ENCODE results near the gene MYDGF.

MYDGF gene

DNA sequence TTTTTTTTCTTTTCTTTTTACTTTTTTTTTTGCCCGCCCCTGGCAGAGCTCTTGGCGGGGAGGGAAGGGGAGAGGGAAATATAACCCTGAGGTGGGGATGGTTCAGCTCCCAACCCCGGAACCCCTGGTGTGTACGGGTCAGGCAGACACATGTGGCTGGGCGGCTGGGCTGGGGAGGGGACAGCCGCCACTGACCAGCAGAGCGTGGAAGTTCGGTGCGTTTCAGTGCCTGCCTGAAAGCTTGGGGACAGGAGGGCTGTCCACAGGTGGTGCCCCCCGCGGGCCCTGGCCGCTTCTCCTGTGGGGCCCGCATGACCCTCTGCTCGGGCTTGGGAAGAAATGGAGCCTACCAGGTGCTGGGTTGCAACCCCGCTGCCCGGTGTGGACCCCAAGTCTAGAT, 5.2 kb upstream of the MYDGF start:
- no peak for DNase-seq (ENCODE audit: low spot score)

DNA sequence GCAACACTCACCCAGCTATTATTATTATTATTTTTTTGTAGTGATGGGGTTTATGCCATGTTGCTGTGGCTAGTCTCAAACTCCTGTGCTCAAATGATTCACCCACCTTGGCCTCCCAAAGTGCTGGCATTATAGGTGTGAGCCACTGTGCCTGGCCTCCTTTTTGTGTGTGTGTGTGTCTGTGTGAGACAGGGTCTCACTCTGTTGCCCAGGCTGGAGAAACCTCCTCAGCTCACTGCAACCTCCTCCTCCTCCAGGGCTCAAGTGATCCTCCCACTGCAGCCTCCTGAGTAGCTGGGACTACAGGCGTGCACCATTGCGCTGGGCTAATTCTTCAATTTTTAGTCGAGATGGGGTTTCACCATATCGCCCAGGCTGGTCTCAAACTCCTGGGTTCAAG, 3.6 kb upstream of the MYDGF start:
- no peak for DNase-seq (ENCODE audit: low spot score)

DNA sequence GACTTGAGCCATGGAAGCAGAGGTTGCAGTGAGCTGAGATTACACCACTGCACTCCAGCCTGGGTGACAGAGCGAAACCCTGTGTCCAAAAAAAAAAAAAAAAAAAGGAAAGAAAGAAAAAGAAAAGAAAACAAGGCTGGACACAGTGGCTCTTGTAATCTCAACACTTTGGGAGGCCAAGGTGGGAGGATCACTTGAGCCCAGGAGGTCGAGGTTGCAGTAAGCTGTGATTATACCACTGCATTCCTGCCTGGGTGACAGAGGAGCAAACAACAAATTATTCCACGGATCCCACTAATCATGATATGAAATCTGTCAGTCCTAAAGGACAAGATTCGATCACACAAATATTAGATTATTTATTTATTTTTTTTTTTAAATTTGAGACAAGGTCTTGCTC, 3.1 kb upstream of the MYDGF start:
- DNase-seq (ENCODE audit: low spot score): no peak

DNA sequence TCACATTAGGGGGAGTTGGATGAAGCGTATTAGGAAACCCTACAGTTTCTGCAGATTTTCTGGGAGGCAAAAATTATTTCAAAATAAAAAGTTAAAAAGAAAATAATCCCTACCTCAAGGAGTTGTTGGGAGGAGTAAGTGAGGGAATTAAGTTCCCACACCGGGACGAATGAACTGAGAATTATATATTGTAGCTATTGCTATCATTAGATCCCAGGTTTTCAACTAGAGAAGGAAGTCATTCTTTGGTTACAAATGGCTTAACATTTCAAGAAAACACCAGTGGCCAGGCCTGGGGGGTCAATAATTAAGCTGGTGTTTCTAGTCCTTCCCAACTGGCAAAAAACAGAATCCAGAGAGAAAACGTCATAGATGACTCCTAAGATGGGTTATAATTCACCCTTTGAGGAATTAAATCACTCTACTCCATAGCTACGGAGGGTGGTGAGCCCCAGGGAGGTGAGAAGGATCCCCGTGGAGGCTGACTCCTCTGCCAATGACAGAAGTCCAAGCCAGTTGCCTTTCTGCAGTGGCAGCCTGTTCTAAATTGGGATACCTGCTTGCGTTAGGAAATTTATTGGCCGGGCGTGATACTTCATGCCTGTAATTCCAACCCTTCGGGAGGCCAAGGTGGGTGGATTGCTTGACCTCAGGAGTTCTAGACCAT, 1.2 kb upstream of the MYDGF start:
- DNase-seq (ENCODE audit: low spot score): no peak

DNA sequence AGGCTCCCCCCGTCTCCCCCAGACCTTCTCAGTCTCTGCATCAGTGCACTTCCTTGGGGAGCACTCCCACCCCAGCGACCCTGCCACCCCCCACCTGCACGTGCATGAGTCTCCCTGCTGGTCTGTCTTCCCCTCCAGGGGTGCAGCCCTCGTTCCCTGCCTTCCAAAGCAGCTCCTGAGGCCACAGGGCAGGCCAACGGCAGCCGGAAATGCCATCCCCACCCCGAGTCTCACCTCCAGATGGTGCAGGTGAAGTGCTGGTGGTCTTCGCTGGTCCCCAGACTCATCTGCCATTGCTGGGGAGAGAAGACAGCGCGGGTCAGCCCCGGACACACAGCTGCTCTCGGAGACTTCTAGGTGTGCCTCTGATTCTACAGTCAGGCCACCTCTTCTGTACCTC, 5.5 kb downstream of the MYDGF start:
- no peak for DNase-seq (ENCODE audit: low spot score)

DNA sequence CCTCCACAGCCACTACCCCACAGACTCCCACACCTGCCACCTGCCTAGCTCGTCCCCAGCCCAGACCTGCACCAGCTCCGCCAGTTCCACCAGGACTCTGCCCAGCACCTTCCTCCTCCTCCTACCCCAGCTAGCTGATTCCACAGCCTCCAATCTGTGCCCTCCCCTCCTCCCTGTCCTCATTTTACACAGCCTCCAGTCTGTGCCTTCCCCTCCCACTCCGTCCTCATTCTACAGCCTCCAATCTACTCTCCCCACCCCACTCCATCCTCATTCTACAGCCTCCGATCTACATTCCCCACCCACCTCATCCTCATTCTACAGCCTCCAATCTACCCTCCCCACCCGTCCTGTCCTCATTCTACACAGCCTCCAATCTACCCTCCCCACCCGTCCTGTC, 7.3 kb downstream of the MYDGF start:
- no peak for DNase-seq (ENCODE audit: low spot score)

DNA sequence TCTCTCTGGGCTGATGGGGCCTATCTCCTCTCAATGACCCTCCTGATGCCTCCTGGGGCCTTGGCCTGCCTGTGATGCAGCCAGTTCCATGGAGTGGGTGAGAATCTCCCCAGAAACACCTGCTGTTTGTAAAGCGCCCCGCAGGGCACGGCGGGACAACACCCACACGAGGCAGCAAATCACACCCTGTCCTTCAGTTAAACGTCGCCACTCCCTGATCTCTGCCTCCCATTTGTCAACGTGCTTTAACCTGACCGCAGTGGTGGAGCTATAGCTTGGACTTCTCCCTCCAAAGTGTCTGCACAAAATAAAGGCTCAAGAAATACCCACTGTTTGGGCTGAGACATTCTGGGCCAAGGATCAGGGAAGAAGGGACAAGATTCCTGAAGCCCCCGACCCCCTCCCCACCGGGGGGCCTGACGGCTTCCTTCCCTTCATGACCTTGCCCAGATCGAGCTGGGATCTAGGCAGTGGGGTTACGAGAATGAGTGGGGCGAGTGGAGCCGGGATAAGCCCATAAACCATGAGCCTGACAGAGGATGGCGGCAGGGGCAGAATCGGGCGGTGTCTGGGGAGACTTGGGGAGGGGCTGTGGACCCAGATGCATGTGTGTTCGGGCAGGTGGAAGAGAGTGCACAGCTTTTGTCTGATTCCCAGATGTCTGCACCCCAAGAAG, 8.0 kb downstream of the MYDGF start:
- no peak for DNase-seq (ENCODE audit: low spot score)

DNA sequence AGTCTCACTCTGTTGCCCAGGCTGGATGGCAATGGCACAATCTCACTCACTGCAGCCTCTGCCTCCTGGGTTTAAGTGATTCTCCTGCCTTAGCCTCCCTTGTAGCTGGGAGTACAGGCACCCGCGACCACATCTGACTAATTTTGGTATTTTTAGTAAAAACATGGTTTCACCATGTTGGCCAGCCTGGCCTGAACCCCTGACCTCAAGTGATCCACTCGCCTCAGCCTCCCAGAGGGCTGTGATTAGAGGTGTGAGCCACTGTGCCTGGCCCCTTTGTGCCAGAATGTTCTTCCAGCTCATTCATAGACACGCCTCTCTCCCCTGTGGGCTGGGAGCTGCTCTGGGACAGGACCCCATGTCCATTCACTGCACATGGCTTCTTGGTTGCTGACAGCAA, 9.1 kb downstream of the MYDGF start:
- DNase-seq (ENCODE audit: low spot score): no peak

DNA sequence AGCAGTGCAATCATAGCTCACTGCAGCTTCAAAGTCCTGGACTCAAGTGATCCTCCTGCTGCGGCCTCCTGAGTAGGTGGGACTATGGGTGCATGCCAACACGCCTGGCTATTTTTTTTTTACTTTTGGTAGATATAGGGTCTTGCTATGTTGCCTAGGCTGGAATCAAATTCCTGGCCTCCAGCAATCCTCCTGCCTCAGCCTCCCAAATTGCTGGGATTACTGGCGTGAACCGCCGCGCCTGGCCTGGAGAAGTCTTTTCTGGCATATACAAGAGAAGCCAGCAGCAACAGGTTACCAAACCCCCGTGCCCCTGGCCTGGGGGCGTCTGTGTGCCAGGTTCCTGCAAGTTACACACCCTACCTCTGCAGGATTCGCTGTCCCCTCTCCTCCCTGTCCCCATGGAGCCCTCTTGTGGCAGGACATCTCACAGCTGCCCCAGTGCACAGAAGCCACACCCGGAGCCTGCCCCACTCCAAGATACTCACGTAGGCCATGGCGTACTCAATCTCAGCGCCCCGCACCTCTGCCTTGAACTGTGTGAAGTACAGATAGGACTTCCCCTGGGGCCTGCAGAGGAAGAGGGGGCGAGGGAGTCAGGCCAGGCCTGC, 9.9 kb downstream of the MYDGF start:
- no peak for DNase-seq (ENCODE audit: low spot score)

DNA sequence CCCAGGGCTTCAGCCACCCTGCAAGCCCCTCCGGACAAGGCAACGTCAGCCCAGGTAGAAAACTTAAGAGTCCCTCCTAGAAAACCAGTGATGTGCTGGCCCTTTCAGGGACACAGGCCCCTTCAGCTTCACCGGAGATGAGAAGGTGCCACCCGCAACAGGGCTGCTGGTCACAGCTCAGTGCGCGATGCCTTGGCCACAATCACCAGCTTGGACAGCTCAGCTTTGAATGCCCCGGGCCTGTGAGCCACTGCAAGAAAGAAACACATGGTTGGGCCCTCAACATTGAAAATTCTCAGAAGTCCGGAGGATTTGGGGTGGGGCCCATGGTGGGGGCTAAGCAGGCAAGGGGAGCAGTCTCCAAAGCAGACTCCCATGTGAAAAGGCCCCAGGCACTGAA, 12.3 kb downstream of the MYDGF start:
- no peak for DNase-seq (ENCODE audit: low spot score)

DNA sequence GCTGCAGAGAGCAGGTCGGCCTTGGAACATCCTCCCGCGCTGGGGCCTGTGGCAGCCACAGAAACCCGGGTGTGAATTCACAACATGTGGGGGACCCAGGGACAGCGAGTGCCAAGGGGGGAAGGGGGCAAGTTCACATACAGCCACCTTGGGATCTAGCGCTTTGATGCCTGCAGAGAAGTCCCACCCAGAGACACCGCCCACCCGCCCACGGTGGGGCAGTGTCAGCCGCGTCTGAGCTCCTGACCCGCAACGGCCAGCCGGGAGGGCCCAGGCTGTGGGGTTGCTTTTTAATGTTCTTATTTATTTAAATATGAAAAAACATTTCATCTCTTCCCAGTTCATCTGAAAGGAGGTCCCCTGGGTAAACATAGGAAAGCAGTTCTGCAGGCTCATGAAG, 12.9 kb downstream of the MYDGF start:
- no peak for DNase-seq (ENCODE audit: low spot score)

DNA sequence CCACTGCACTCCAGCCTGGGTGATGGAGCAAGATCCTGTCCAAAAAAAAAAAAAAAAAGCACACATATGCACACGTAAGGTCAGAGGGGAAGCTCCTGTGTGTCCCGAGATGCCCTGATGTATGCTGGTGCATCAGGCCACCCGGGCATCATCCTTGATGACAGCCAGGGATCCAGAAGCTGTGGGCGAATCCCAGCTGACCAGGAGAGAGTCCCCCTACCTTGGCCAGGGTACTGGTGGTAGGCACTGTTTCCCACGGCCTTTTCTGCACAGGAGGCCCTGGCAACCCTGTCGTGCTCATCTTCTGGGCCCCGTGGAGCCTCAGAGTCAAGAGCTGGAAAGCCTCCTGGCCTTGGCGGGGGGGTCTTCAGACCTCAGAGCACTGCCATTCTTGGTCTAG, 14.0 kb downstream of the MYDGF start:
- no peak for DNase-seq (ENCODE audit: low spot score)

DNA sequence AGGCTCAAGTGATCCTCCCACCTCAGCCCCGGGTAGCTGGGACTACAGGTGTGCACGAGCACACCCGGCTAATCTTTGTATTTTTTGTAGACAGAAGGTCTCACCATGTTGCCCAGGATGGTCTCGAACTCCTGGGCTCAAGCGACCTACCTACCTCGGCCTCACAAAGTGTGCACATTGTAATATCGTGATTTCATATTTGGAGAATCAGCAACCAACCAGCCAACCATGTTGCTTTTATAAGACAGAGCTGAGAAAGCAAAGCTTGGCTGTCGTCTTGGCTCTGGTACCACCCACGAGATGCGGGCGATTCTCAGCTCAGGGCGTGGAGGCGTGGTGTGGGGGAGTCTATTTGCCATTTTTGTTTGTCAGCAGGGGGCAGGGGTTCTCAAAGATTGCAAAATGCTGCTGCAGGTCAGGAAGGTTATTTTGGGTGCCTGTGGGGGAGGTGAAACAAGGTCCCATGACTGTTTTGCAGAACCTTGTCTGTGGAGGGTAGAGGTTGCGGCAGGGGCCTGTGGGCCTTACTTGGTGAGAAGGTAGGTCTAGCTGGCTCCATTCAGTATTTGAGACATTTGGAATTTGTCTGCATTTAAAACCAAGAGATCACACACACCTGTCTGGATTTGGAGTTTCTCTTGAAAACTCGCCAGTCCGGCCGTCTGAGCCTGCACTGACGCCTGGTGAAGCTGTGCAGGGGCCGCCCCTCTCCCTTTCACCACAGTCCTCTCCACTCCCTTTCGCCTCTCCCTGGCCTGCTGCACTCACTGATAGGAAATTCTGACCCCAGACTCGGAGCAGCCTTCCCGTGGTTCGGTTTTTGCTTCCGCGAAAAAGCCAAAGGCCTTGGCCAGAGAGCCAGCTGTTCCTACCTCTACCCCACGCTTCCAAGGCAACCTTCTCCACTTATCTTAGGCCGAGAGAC, 15.4 kb downstream of the MYDGF start:
- no peak for DNase-seq (ENCODE audit: low spot score)

DNA sequence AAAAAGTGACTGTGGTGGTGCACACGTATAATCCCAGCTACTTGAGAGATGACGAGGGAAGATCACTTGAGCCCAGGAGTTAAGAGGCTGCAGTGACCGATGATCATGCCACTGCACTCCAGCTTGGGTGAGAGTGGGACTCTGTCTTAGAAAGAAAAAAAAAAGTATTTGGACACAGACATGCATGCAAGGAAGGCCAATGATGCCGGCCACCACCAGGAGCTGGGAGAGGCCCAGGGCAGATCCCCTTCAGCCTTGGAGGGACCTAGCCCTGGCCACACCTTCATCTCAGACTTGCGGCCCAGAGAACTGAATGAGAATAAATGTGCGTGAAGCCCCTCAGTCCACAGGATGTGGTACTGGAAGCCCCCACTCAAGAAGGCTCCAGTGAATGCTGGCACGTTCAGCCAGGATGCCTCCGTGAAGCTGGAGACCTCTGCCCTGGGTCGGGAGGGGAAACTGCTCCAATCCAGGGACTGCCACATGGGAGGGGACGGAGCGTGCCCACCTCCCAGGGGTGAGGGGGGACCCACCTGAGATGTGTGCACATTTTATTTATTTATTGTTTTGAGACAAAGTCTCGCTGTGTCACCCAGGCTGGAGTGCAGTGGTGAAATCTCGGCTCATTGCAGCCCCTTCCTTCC, 16.2 kb downstream of the MYDGF start:
- DNase-seq (ENCODE audit: low spot score): no peak

DNA sequence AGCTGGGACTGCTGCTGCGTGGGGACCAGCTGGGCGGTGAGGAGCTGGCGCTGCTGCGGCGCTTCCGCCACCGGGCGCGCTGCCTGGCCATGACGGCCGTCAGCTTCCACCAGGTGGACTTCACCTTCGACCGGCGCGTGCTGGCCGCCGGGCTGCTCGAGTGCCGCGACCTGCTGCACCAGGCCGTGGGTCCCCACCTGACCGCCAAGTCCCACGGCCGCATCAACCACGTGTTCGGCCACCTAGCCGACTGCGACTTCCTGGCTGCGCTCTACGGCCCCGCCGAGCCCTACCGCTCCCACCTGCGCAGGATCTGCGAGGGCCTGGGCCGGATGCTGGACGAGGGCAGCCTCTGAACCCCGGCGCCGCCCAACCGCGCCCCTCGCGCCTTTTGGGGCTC, 18.1 kb downstream of the MYDGF start:
- DNase-seq (ENCODE audit: low spot score): no peak

DNA sequence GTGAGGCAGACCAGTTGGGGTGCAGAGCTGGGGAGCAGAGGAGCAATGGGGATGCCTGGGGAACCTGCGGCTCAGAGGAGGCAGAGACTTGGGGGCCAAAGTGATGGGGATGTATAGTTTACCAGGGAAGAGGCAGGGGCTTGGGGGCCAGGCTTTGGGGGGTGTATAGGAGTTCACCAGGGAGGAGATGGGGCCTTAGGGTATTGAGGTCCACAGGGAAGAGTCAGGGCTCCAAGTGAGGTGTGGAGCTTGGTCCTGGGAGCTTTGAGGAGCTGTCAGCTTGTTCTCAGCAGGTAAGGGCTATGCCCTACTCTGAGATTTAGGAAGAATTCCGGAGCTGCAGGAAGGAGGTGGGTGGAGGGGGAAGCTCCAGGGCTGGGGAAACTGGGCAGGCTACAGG, 20.0 kb downstream of the MYDGF start:
- DNase-seq (ENCODE audit: low spot score): no peak

DNA sequence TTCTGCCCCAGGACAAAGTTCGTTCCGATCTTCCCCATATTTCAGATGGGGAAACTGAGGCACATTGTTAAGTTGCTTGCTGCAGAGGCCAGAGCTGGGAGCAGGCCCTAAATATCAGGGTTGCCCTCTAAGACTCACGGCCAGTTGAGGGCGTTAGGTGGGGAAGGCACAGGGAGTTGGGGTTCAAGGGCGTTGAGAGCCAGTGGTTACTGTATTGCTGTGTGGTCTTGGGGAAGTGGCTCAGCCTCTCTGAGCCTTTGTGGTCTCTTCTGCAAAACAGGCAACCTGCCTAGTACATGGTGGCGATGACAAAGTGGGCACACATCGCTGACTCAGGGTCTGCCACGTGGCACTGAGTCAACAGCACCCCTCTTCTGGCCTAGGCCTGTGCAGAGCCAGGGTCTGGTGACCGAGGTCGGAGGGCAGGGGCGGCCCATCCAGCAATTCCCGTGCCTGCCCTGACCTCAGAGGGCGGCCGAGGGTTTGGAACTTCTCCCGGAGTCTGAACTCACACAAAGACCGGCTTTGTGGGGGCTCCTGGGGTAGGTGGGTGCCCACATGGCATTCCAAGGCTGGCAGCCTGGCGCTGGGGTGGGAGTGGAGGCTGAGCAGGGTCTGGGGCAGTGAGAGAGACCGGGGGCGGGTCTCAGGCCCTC, 20.6 kb downstream of the MYDGF start:
- DNase-seq (ENCODE audit: low spot score): no peak

DNA sequence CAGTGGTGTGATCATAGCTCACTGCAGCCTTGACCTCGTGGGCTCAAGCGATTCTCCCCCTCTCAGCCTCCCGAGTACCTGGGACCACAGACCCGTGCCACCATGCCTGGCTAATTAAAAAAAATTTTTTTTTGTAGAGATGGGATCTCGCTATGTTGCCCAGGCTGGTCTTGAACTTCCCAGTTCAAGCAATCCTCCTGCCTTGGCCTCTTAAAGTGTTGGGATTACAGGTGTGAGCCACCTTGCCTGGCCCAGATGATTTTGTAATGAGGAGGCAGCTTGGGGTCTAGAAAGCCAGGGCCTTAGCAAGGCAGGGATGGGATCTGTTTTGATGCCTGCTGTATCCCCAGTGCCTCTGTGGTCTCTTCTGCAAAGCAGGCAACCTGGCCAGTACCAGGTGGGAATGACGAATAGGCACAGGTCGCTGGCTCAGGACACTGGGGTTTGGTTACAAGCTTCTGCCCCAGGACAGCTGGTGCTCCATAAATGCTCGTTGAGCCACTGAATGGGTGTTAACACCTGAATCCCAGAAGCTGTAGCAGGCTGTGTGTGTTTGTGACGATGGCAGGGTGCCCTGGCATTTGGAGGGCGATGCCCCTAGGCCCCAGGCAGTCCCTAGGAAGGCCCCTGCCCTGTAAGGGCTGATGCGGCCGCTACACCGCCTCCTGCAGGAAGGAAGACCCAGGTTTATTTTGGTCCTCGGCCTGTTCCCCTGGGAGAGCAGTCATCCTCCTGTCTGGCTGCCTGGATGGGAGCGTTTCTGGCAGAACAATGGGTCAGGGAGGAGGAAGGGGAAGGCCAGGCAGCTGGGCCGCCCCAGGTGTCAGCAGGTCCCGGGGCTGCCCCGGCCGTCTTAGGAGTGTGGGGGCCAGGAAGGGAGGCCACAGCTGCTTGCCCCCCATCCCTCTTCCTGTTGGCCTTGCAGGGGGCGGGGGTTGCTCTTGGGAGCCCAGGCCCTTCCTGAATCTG, 22.2 kb downstream of the MYDGF start:
- no peak for DNase-seq (ENCODE audit: low spot score)

DNA sequence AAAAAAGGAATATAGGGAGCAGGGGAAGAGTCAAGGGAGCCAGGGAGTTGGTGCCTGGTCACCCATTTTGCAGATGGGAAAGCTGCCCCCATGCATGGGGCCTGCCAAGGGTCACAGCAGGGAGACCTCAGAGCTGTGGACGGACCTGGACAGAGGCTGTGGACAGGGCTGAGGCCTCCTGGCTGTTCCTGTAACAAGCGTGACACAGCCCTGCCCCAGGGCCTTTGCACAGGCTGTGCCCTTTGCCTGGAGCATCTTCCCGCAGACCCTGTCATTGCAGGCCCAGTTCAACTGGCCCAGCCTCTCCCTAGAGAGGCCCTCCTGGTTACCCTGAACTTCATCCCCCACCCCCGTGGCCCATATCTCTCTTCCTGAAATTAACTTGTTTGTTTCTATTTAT, 24.4 kb downstream of the MYDGF start:
- no peak for DNase-seq (ENCODE audit: low spot score)

DNA sequence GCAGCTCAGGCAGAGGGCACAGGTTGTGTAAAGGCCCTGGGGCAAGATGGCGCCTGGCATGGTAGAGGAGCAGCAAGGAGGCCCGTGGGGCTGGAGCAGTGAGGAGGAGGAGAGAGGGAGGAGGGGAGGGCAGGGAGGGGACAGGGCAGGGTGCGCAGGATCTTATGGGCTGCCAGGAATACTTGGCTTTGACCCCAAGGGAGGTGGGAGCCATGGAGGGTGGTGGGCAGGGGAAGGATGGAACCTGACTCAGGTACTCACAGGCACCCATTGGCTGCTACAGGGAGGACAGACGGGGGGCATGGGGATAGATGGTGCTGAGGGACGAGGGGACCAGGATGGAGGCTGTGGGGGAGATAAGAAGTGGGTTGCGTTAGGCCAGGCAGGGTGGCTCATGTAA, 27.5 kb downstream of the MYDGF start:
- DNase-seq (ENCODE audit: low spot score): no peak

Measured in left forelimb (tissue), 1 donor.